KG1 (cell line): ENCODE data around the gene TRIM66.

Source experiments
- DNase-seq: peaks from one replicate; lab custom pipeline; 2025; lab: John Stamatoyannopoulos, UW

The TRIM66 gene

GRCh38 chr11:8605971-8606563, 76.4 kb downstream of the TRIM66 start:
- DNase-seq, result no peak

DNA sequence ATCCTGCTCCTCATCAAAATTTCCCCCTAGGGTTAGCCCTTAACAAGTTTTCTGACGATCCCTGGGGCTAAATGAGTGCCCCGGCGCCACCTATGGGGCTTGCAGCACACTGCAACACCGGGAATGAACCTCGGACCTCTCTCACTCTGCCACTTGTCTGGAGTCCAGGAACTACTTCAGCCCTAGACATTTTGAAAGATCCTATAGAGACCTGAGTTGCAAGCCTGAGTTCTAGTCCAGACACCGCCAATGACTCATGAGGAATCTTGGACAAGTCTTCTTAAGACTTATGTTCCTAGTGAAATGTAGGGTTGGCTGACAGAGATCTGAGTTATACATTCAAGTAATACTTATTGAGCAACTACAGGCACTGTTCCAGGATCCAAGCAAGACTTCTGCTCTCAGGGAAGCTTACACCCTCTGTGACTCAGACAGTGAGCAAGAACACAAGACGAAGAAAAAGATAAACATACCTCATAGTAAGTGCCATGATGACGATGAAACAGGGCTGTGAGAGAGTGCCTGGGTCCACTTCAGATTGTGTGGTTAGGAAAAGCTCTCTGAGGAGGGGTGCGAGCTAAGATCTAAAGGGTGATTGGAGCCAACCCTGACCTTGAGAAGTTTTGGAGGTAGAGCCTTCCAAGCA, 78.3 kb downstream of the TRIM66 start:
- no peak for DNase-seq

GRCh38 chr11:8603696-8604077, 78.8 kb downstream of the TRIM66 start:
- DNase-seq, result no peak

GRCh38 chr11:8601376-8602133, 80.9 kb downstream of the TRIM66 start:
- no peak for DNase-seq

DNA sequence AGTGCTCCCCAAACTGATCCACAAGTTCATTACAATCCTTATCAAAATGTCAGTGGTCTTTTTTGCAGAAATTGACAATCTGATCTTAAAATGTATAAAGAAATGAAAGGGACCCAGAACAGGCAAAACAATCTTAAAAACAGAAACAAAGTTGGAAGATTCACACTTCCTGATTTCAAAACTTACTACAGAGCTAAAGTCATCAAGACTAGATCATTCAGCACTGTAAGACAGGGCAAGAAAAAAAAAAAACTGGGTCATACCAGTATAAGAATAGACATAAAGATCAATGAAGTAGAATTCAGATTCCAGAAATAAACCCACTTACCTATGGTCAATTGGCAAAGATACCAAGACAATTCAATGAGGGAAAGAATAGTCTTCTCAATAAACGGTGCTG, 84.0 kb downstream of the TRIM66 start:
- DNase-seq, result no peak

GRCh38 chr11:8597182-8597581, 85.3 kb downstream of the TRIM66 start:
- no peak for DNase-seq

GRCh38 chr11:8596504-8597046, 85.9 kb downstream of the TRIM66 start:
- no peak for DNase-seq

GRCh38 chr11:8593935-8594909, 88.2 kb downstream of the TRIM66 start, which contains the start of gene STK33:
TSS of gene STK33 (minus strand) at chr11:8594228. CDS start at chr11:8474905, 119,323 bp downstream.
- no peak for DNase-seq

DNA sequence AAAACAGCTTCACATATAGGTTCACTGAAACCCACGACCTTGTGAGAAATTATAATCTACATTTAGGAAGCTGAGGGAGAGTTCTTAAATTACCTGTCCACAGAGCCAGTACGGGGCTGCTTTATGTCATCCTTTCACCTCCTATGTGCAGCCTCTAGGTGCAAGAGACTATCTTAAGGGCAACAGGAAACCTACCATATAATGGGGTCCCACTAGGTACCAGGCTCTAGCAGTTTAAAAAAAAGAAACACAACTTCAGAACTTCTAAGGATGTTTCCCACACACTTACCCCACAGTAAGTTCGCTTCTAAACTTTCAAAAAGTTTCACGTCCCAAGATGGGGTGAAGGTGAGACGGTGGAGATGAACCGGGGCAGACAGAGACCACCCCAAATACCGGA, 89.0 kb downstream of the TRIM66 start:
- no peak for DNase-seq

- no peak for DNase-seq
Measured at GRCh38 chr11:8587915-8588314, 94.5 kb downstream of the TRIM66 start.

DNA sequence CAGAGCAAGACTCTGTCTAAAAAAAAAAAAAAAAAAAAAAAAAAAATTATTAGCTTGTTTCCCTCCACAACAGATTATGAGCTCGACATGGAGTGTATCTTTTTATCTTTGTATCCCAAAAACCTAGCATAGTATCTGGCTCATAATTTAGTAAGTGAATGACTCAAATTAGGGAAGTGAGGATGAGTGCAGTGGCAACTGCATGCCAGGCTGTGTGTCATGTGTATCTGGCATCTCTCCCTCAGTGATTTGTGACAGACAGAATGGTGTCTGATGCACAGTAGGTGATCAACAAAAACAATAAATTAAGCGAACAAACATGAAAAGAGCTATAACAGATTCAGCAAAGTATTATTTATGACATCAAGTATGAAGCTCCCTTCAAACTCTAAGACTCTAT, 95.7 kb downstream of the TRIM66 start:
- no peak for DNase-seq

DNA sequence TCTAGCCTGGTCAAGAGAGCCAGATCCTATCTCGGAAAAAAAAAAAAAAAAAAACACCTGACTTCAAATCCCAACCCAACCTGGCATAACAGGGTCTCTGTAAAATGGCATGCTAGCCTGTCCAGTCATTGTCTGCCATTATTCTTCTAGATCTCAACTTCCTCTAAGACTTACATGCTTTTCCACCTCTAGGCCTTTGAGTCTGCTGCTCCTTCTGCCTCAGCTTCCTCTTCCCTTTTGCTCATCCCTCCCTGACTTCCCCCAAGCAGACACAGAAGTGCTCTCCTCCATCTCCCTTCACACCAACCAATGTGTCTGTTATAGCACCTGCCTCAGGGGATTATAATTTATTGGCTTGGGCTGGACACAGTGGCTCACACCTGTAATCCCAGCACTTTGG, 96.3 kb downstream of the TRIM66 start:
- no peak for DNase-seq

GRCh38 chr11:8584511-8584910, 98.0 kb downstream of the TRIM66 start:
- DNase-seq, result no peak

GRCh38 chr11:8584082-8584481, 98.4 kb downstream of the TRIM66 start:
- DNase-seq, result no peak

- DNase-seq, result no peak
Measured at GRCh38 chr11:8581300-8581699, 101.2 kb downstream of the TRIM66 start.

- no peak for DNase-seq
Measured at GRCh38 chr11:8577791-8578581, 104.5 kb downstream of the TRIM66 start.

GRCh38 chr11:8574798-8575197, 107.7 kb downstream of the TRIM66 start:
- no peak for DNase-seq

- no peak for DNase-seq
Measured at GRCh38 chr11:8573777-8574176, 108.7 kb downstream of the TRIM66 start.

DNA sequence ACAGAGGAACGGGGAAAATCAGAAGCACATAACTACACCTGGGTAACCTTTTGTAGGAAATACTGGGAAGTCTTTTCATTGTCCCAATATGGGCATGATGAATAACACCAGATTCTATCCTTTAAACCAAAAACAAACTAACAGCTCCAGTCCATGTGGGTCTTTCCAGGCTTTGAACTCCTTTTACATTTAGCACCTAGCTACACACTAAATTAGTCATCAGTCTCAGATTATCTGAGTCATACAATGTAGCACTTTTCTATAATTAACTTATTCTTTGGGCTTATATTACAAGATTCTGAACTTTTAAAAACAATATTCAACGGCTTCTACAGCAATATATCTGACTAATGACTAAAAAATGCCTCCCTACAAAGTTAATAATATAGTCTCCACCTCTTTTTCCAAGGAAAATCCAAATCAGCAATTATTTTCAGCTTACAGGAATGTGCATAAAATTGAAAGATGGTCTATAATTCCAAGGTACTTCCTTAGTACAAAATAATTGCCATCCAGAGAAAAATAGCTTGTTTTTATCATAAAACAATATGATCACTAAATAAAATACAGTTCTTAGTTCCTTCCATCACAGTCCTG, 114.8 kb downstream of the TRIM66 start:
- DNase-seq, result no peak

GRCh38 chr11:8566613-8567210, 115.8 kb downstream of the TRIM66 start:
- DNase-seq, result peak; percentile 40
